Measurements from ENCODE around the gene BICC1. TPM values are rescaled to one million over a fixed set of nuclear protein-coding genes. Genes with fewer than 3 reads are reported as not detected.

BICC1 gene
- total and polyA plus RNA-seq, 2 of the 8 experiments (the other 6 are each of a cell fraction or from before 2014, with no cell fraction given) = 0.20 to 0.73 TPM

DNA sequence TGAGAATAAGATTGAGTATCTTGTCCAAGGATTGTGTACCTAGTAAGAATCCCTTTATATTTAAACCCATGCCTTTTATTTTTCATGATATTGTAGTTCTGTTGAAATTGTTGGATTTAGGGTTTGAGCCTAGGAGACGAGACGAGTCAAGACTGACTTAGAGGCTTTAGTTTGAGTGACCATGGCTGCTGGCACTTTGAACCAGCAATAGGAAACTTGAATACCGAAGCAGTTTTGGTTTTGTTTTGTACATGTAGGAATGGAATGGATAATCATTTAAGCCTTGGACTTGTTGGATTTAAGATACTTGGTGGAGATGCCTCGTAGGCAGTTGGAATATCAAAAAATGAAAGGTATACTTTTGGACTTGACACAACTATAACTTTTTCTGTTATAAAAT, 229.0 kb downstream of the BICC1 start:
- no peak overlapping the region for H2AFZ ChIP-seq (ENCODE audit: low read length)
- H2BK5ac ChIP-seq (ENCODE audit: low read depth, low read length) = no peak overlapping the region
- no peak overlapping the region for H3K4ac ChIP-seq (replicated peaks; ENCODE audit: insufficient read length, low read depth, low read length)
- peaks cover 0 to 4% (median 2%) of the 10 kb centered on the region in 4 experiments; a peak in 3 of 7 replicates for H3K4me1 ChIP-seq (replicated peaks in 1 of 4; ENCODE audit: control insufficient read depth in 3 of 4, insufficient read depth in 4 of 4, low read length in 3 of 4)
- H3K27ac ChIP-seq (ENCODE audit: low read depth, low read length) = no peak overlapping the region
- H4K91ac ChIP-seq (replicated peaks; ENCODE audit: insufficient read length, low read length) = no peak overlapping the region
- no peaks in the 10 kb centered on the region for H4K20me1 ChIP-seq (replicated peaks in 1 of 2; ENCODE audit: control insufficient read depth in 1 of 2, insufficient read depth in 2 of 2, low read length in 2 of 2)
- no peak overlapping the region for H3K4me3 ChIP-seq (ENCODE audit: extremely low read depth in 1 of 4, insufficient read depth in 2 of 4, low read depth in 3 of 4, low read length in 4 of 4)
- no peak overlapping the region for H3K23ac ChIP-seq (ENCODE audit: insufficient read length)
- no peak overlapping the region for H2AK5ac ChIP-seq (ENCODE audit: low read depth, low read length)
- TF ChIP-seq CHD2 (IDR thresholded peaks at IDR 0.05; ENCODE audit: low read length) (no peak), CEBPB (IDR thresholded peaks at IDR 0.05; ENCODE audit: low read depth, low read length) (no peak)
- no peaks in the 10 kb centered on the region for H3K23me2 ChIP-seq (ENCODE audit: low read depth, low read length)
- H3K4me2 ChIP-seq (ENCODE audit: insufficient read depth in 1 of 2, low read depth in 2 of 2, low read length in 2 of 2) = no peak overlapping the region
- H3K9ac ChIP-seq (replicated peaks in 1 of 4; ENCODE audit: extremely low read depth in 1 of 4, low read depth in 3 of 4, low read length in 3 of 4) = no peak overlapping the region
- H2BK15ac ChIP-seq (ENCODE audit: low read length) = no peak overlapping the region
- no peak overlapping the region for H2BK12ac ChIP-seq (ENCODE audit: low read depth, low read length)
- ChIA-PET POLR2A (ENCODE audit: partially characterized antibody) (no interaction called here), CTCF (ENCODE audit: partially characterized antibody) (interaction anchor here (0.6 to 1.2 kb wide), 2 partner anchors 16 to 117 kb away, joined by 3 read pairs; no protein-coding TSS in a partner anchor)
- H2BK20ac ChIP-seq (ENCODE audit: low read length) = no peak overlapping the region
- no peaks in the 10 kb centered on the region for H3K79me1 ChIP-seq (ENCODE audit: low read depth, low read length)
- no peaks in the 10 kb centered on the region for H3K9me3 ChIP-seq (ENCODE audit: insufficient read depth in 2 of 2, low read depth in 1 of 2, low read length in 1 of 2)
- no peak overlapping the region for H3K18ac ChIP-seq (ENCODE audit: extremely low read depth, low read length)
- 98% methylated on average over 4 of the region's 4 CpGs; no CpG with 5 or more reads in 1 of the 2 experiments for WGBS, 2 experiments (ENCODE audit: extremely low coverage in 1 of 2, insufficient coverage in 1 of 2, insufficient read length in 1 of 2, insufficient replicate concordance in 2 of 2, low coverage in 1 of 2, low lambda C conversion rate in 2 of 2, missing lambda C conversion rate in 1 of 2)
- H4K5ac ChIP-seq (ENCODE audit: insufficient read length, low read depth, low read length) = no peak overlapping the region
- no peak overlapping the region for H4K8ac ChIP-seq (ENCODE audit: extremely low read depth, insufficient read depth, low read length)
- DNase-seq (ENCODE audit: low read depth in 1 of 2, low spot score in 2 of 2) (no peak), FAIRE-seq (no peak)
- H3K14ac ChIP-seq (ENCODE audit: insufficient read length) = no peak overlapping the region
- H3K27me3 ChIP-seq (replicated peaks in 1 of 4; ENCODE audit: control insufficient read depth in 3 of 4, extremely low read depth in 1 of 4, insufficient read depth in 3 of 4, low read length in 3 of 4) = no peaks in the 10 kb centered on the region
- H2BK120ac ChIP-seq (replicated peaks; ENCODE audit: low read depth, low read length) = no peak overlapping the region
- no peak overlapping the region for H3K56ac ChIP-seq (replicated peaks; ENCODE audit: insufficient read length, low read depth, low read length)
- H3K79me2 ChIP-seq (ENCODE audit: control insufficient read depth in 1 of 2, insufficient read depth in 2 of 2, low read length in 2 of 2) = no peaks in the 10 kb centered on the region
- H3K36me3 ChIP-seq (ENCODE audit: control insufficient read depth in 2 of 4, insufficient read depth in 4 of 4, low read length in 3 of 4) = no peaks in the 10 kb centered on the region
